Ascending aorta (tissue), 2 donors: ENCODE results near the gene CEP104. TPM values are rescaled to one million over a fixed set of nuclear protein-coding genes. Genes with fewer than 3 reads are reported as not detected.

Experiments
- DNase-seq, 2 donors: peaks; one replicate each; pipeline ENCODE4 v3.0.0-alpha.2; 2019; ENCODE audit warnings: low spot score in 2 of 2
- H3K27ac ChIP-seq, 2 donors: fragments of 200-600 bp; sonication (generic); one replicate each; pipeline ENCODE4 v1.5.1; 2016 to 2017; ENCODE audit warnings: mild to moderate bottlenecking in 1 of 2
- H3K27me3 ChIP-seq: fragments of 200-600 bp; sonication (generic); one replicate; pipeline ENCODE4 v1.5.1; 2017
- H3K36me3 ChIP-seq, 2 donors: fragments of 200-600 bp; sonication (generic); one replicate each; pipeline ENCODE4 v1.5.1; 2016
- H3K4me1 ChIP-seq, 2 donors: fragments of 200-600 bp; sonication (generic); one replicate each; pipeline ENCODE4 v1.5.1; 2016 to 2017; ENCODE audit warnings: mild to moderate bottlenecking in 1 of 2
- H3K4me3 ChIP-seq, 2 donors: fragments of 200-600 bp; sonication (generic); one replicate each; pipeline ENCODE4 v1.5.1; 2016 to 2017; ENCODE audit warnings: mild to moderate bottlenecking in 1 of 2
- H3K9me3 ChIP-seq, 2 donors: fragments of 200-600 bp; sonication (generic); one replicate each; pipeline ENCODE4 v1.5.1; 2016
- intact Hi-C: fragments of 100-400 bp; cut with DNase I; formaldehyde crosslinking; loops from one replicate; pipeline ENCODE4 v1.15.1; 2023
- total RNA-seq: library from RNA; depleted of rRNA; stranded (reverse); fragments of >200 nt; gene quantifications from one replicate; pipeline ENCODE4 v1.1.0, GENCODE V29; 2016
- TF ChIP-seq, protein P1 (sequence below), 3 experiments: fragments of 200-600 bp in 2 of 3; fragments of 450-650 bp in 1 of 3; sonication (generic) in 2 of 3; IDR thresholded peaks; one replicate each; pipeline ENCODE4 v1.5.1; 2016 to 2019; ENCODE audit warnings: antibody characterized with exemption in 3 of 3, mild to moderate bottlenecking in 1 of 3, moderate library complexity in 1 of 3

Gene CEP104
- total RNA-seq, 1 donor from 2014 or later: 93.6 TPM

DNA sequence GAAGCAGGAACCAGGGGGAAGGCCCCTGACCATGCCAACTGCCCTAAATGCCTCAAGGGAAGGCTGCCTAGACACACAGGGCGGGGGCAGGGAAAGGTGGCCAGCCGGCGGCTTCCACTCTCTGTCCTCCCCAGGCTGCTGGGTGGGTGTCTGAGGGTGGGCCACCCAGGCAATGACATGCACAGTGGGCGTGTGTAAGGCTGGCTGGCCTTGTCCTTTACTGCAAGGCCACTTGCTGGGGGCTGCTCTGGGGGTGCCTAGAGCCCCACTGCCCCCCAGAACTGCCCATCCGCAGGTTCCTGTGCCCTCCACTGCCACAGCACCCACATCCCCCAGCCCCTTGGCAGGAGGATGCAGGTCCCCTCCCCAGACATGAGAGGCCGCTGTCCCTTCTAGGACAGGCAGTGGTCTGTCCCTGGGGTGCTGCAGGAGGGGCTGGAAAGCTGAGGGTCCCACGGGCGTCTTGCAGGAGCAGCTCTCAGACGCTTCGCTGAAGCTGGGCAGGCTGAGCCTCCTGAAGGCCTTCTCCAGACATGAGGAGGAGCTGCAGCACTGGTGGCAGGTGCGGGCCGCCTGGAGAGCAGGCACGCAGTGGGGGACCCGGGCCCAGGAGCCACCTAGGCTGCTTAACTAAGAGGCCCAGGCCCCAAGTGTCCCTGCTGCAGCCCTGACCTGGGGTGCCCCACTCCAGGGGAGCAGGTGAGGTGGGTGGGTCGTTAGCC lies 94.7 kb downstream of the CEP104 start:
- DNase-seq: no peak
- TF ChIP-seq, protein P1, sequence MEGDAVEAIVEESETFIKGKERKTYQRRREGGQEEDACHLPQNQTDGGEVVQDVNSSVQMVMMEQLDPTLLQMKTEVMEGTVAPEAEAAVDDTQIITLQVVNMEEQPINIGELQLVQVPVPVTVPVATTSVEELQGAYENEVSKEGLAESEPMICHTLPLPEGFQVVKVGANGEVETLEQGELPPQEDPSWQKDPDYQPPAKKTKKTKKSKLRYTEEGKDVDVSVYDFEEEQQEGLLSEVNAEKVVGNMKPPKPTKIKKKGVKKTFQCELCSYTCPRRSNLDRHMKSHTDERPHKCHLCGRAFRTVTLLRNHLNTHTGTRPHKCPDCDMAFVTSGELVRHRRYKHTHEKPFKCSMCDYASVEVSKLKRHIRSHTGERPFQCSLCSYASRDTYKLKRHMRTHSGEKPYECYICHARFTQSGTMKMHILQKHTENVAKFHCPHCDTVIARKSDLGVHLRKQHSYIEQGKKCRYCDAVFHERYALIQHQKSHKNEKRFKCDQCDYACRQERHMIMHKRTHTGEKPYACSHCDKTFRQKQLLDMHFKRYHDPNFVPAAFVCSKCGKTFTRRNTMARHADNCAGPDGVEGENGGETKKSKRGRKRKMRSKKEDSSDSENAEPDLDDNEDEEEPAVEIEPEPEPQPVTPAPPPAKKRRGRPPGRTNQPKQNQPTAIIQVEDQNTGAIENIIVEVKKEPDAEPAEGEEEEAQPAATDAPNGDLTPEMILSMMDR (IDR thresholded peaks at IDR 0.05): no peak
- Histone ChIP-seq H3K4me3 (no peak overlapping the region), H3K4me1 (no peaks in the 10 kb centered on the region), H3K36me3 (no peaks in the 10 kb centered on the region), H3K27ac (no peak overlapping the region), H3K27me3 (peaks cover 6% of the 10 kb centered on the region), H3K9me3 (no peaks in the 10 kb centered on the region)
- intact Hi-C loops: no loop called here

Other genes starting within 250 kb of the CEP104 start
- gene MEGF6, start 245.7 kb downstream of the CEP104 start, total RNA-seq: 194 TPM
- gene TPRG1L, start 232.2 kb downstream of the CEP104 start, total RNA-seq: 18.9 TPM
- 14.4 TPM for gene WRAP73, start 207.1 kb downstream of the CEP104 start, total RNA-seq
- not detected for gene TP73, start 204.7 kb downstream of the CEP104 start, total RNA-seq
- gene CCDC27, start 104.8 kb downstream of the CEP104 start, total RNA-seq: not detected
- gene SMIM1, start 84.5 kb downstream of the CEP104 start, total RNA-seq: not detected
- gene LRRC47, start 60.7 kb downstream of the CEP104 start, total RNA-seq: 41.5 TPM
- gene DFFB, start 265 bp upstream of the CEP104 start, total RNA-seq: 45.4 TPM
- gene C1orf174, start 43.1 kb upstream of the CEP104 start, total RNA-seq: 14.9 TPM